Measurements from ENCODE around the gene OPTC. TPM values are rescaled to one million over a fixed set of nuclear protein-coding genes. Genes with fewer than 3 reads are reported as not detected.

The OPTC gene
- total and polyA plus RNA-seq, 2 of the 8 experiments (the other 6 are each of a cell fraction or from before 2014, with no cell fraction given) = 1.1 to 4.0 TPM

GRCh38 chr1:203455706-203456105 is 38.2 kb upstream of the OPTC start:
- H3K9me3 ChIP-seq (ENCODE audit: insufficient read depth in 2 of 2, low read depth in 1 of 2, low read length in 1 of 2) = no peaks in the 10 kb centered on the region
- no peak overlapping the region for H3K56ac ChIP-seq (replicated peaks; ENCODE audit: insufficient read length, low read depth, low read length)
- no peak overlapping the region for H3K4me2 ChIP-seq (ENCODE audit: insufficient read depth in 1 of 2, low read depth in 2 of 2, low read length in 2 of 2)
- ChIA-PET CTCF (ENCODE audit: partially characterized antibody) (interaction anchor here (0.6 to 4.4 kb wide), 7 partner anchors 11 to 246 kb away, joined by 3 to 19 read pairs (median 3); no protein-coding TSS in a partner anchor), POLR2A (ENCODE audit: partially characterized antibody) (no interaction called here)
- H4K91ac ChIP-seq (replicated peaks; ENCODE audit: insufficient read length, low read length) = no peak overlapping the region
- no peak overlapping the region for H3K4me3 ChIP-seq (ENCODE audit: extremely low read depth in 1 of 4, insufficient read depth in 2 of 4, low read depth in 3 of 4, low read length in 4 of 4)
- no peaks in the 10 kb centered on the region for H3K79me1 ChIP-seq (ENCODE audit: low read depth, low read length)
- no peak overlapping the region for H3K27ac ChIP-seq (ENCODE audit: low read depth, low read length)
- no peaks in the 10 kb centered on the region for H4K20me1 ChIP-seq (replicated peaks in 1 of 2; ENCODE audit: control insufficient read depth in 1 of 2, insufficient read depth in 2 of 2, low read length in 2 of 2)
- H3K4me1 ChIP-seq (replicated peaks in 1 of 4; ENCODE audit: control insufficient read depth in 3 of 4, insufficient read depth in 4 of 4, low read length in 3 of 4) = no peaks in the 10 kb centered on the region; a peak in 1 of 7 replicates
- H3K9ac ChIP-seq (replicated peaks in 1 of 4; ENCODE audit: extremely low read depth in 1 of 4, low read depth in 3 of 4, low read length in 3 of 4) = no peak overlapping the region
- DNase-seq (ENCODE audit: low read depth in 1 of 2, low spot score in 2 of 2) (no peak), FAIRE-seq (no peak)
- no peak overlapping the region for H2AK5ac ChIP-seq (ENCODE audit: low read depth, low read length)
- H4K8ac ChIP-seq (ENCODE audit: extremely low read depth, insufficient read depth, low read length) = no peak overlapping the region
- H3K23me2 ChIP-seq (ENCODE audit: low read depth, low read length) = no peaks in the 10 kb centered on the region
- no peaks in the 10 kb centered on the region for H3K79me2 ChIP-seq (ENCODE audit: control insufficient read depth in 1 of 2, insufficient read depth in 2 of 2, low read length in 2 of 2)
- H3K18ac ChIP-seq (ENCODE audit: extremely low read depth, low read length) = no peak overlapping the region; the same call in 1 of the 2 replicates
- TF ChIP-seq POLR2A (IDR thresholded peaks at IDR 0.05; ENCODE audit: control extremely low read depth in 1 of 2, low read depth in 2 of 2, low read length in 2 of 2) (no peak), ASH2L (IDR thresholded peaks at IDR 0.05; ENCODE audit: low read length) (no peak), HDAC6 (IDR thresholded peaks at IDR 0.05; ENCODE audit: low read depth, low read length) (no peak), KDM1A (IDR thresholded peaks at IDR 0.05; ENCODE audit: borderline replicate concordance, low read length) (no peak), E2F6 (IDR thresholded peaks at IDR 0.05) (no peak), CBX8 (IDR thresholded peaks at IDR 0.05; ENCODE audit: borderline replicate concordance, low read depth, low read length) (no peak), CHD1 (IDR thresholded peaks at IDR 0.05; ENCODE audit: low read depth, low read length) (no peak), SUZ12 (IDR thresholded peaks at IDR 0.05; ENCODE audit: low read length) (no peak), RBBP5 (IDR thresholded peaks at IDR 0.05; ENCODE audit: borderline replicate concordance, low read depth, low read length) (no peak), SIN3A (conservative IDR thresholded peaks at IDR 0.05 in 1 of 2, IDR thresholded peaks at IDR 0.05 in 1 of 2; ENCODE audit: low read depth in 1 of 2, low read length in 2 of 2) (no peak), EGR1 (IDR thresholded peaks at IDR 0.05; ENCODE audit: borderline replicate concordance, low read depth, low read length) (no peak)
- no peak overlapping the region for H4K5ac ChIP-seq (ENCODE audit: insufficient read length, low read depth, low read length)
- H2BK120ac ChIP-seq (replicated peaks; ENCODE audit: low read depth, low read length) = no peak overlapping the region
- no peaks in the 10 kb centered on the region for H3K36me3 ChIP-seq (ENCODE audit: control insufficient read depth in 2 of 4, insufficient read depth in 4 of 4, low read length in 3 of 4)
- no peak overlapping the region for H2BK15ac ChIP-seq (ENCODE audit: low read length)
- H3K23ac ChIP-seq (ENCODE audit: insufficient read length) = no peak overlapping the region
- no peak overlapping the region for H2BK5ac ChIP-seq (ENCODE audit: low read depth, low read length)
- H2BK20ac ChIP-seq (ENCODE audit: low read length) = 0 out of 2 replicates have a peak overlapping the region, but pooled peaks have one; percentile 72
- H3K4ac ChIP-seq (replicated peaks; ENCODE audit: insufficient read length, low read depth, low read length) = no peak overlapping the region
- H2BK12ac ChIP-seq (ENCODE audit: low read depth, low read length) = 0 out of 2 replicates have a peak overlapping the region, but pooled peaks have one; percentile 17
- peak overlapping the region; percentile 51; the same call in 1 of the 2 replicates for H2AFZ ChIP-seq (ENCODE audit: low read length)
- WGBS, 2 experiments (ENCODE audit: extremely low coverage in 1 of 2, insufficient coverage in 1 of 2, insufficient read length in 1 of 2, insufficient replicate concordance in 2 of 2, low coverage in 1 of 2, low lambda C conversion rate in 2 of 2, missing lambda C conversion rate in 1 of 2) = 96% methylated on average over 3 of the region's 3 CpGs; no CpG with 5 or more reads in 1 of the 2 experiments
- no peaks in the 10 kb centered on the region for H3K27me3 ChIP-seq (replicated peaks in 1 of 4; ENCODE audit: control insufficient read depth in 3 of 4, extremely low read depth in 1 of 4, insufficient read depth in 3 of 4, low read length in 3 of 4)
- H3K14ac ChIP-seq (ENCODE audit: insufficient read length) = no peak overlapping the region
